Smooth muscle cell (in vitro differentiated cells): ENCODE data around the gene PDPN. TPM values are rescaled to one million over a fixed set of nuclear protein-coding genes. Genes with fewer than 3 reads are reported as not detected.

ENCODE experiments used
- DNase-seq: peaks from one replicate; lab custom pipeline; 2025; ENCODE audit not compliant: unreplicated experiment; lab: John Stamatoyannopoulos, UW
- H2AFZ ChIP-seq: fragments of 200-600 bp; sonication (generic); 2 replicates; pipeline ENCODE4 v1.6.0; 2016; ENCODE audit warnings: antibody characterized with exemption, low read depth, mild to moderate bottlenecking
- H3F3A ChIP-seq: fragments of 200-600 bp; sonication (generic); 2 replicates; pipeline ENCODE4 v1.6.0; 2017; ENCODE audit warnings: antibody characterized with exemption, low read depth
- H3K27ac ChIP-seq: fragments of 200-600 bp; sonication (generic); 2 replicates; pipeline ENCODE4 v1.5.1; 2016; ENCODE audit warnings: low read depth, mild to moderate bottlenecking
- H3K27me3 ChIP-seq: fragments of 200-600 bp; sonication (generic); 2 replicates; pipeline ENCODE4 v1.6.1; 2016; ENCODE audit warnings: low read depth, mild to moderate bottlenecking
- H3K36me3 ChIP-seq: fragments of 200-600 bp; sonication (generic); 2 replicates; pipeline ENCODE4 v1.5.1; 2016; ENCODE audit warnings: low read depth
- H3K4me1 ChIP-seq: fragments of 200-600 bp; sonication (generic); 2 replicates; pipeline ENCODE4 v1.5.1; 2016; ENCODE audit warnings: low read depth
- H3K4me2 ChIP-seq: fragments of 200-600 bp; sonication (generic); 2 replicates; pipeline ENCODE4 v1.6.0; 2016; ENCODE audit warnings: mild to moderate bottlenecking
- H3K4me3 ChIP-seq: fragments of 200-600 bp; sonication (generic); 2 replicates; pipeline ENCODE4 v1.5.1; 2016; ENCODE audit warnings: mild to moderate bottlenecking
- H3K79me2 ChIP-seq: fragments of 200-600 bp; sonication (generic); 2 replicates; pipeline ENCODE4 v1.6.0; 2016; ENCODE audit warnings: low read depth, mild to moderate bottlenecking
- H3K9ac ChIP-seq: fragments of 200-600 bp; sonication (generic); 2 replicates; pipeline ENCODE4 v1.6.0; 2016; ENCODE audit warnings: low read depth
- H3K9me3 ChIP-seq: fragments of 200-600 bp; sonication (generic); replicated peaks from 2 replicates; pipeline ENCODE4 v1.5.1; 2016; ENCODE audit warnings: low read depth
- H4K20me1 ChIP-seq: fragments of 200-600 bp; sonication (generic); 2 replicates; pipeline ENCODE4 v1.6.0; 2016; ENCODE audit warnings: low read depth
- CTCF ChIP-seq: fragments of 200-600 bp; sonication (generic); IDR thresholded peaks from 2 replicates; pipeline ENCODE4 v1.5.1; 2017; ENCODE audit warnings: borderline replicate concordance, mild to moderate bottlenecking, antibody characterized with exemption; ENCODE audit not compliant: insufficient read depth, poor library complexity, severe bottlenecking
- WGBS: methylation state at CpG from one replicate; pipeline ENCODE4 v1.1.7; 2016; ENCODE audit warnings: low lambda C conversion rate; 5-methylcytosine and 5-hydroxymethylcytosine counted together
- polyA plus RNA-seq: library from polyadenylated mRNA; unstranded; fragments of >200 nt; fragmentation: Nextera tagmentation; extraction: Ambion mirVana; gene quantifications from 2 replicates; pipeline ENCODE4 v1.2.1, GENCODE V29; 2016
- total RNA-seq: library from RNA; depleted of rRNA; stranded (reverse); fragments of >200 nt; gene quantifications from 2 replicates; pipeline ENCODE4 v1.2.3, GENCODE V29; 2014

Gene PDPN
- total and polyA plus RNA-seq, 2 experiments from 2014 or later: 414 to 459 TPM

DNA sequence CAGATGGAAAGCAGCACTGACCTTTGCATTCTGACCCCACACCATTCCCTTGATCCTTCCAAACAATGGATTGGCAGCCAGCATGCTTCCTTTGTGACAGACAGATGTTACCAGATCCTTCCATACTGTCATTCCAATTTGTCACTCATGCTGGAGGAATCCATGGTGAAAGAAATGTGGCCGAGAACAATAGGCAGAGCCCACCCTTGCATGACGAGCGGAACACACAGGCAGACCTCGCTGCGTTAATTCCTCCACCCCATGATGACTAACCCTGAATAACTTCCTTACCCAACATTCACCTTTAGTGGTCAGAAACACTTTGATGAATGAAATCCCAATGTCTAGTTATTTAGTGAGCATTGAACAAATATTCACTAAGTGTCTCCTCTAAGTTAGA is 45.1 kb downstream of the PDPN start:
- Histone ChIP-seq H2AFZ (no peak overlapping the region), H3K27ac (no peak overlapping the region), H3F3A (no peaks in the 10 kb centered on the region), H4K20me1 (no peaks in the 10 kb centered on the region), H3K4me3 (no peak overlapping the region), H3K4me1 (no peaks in the 10 kb centered on the region), H3K9ac (no peak overlapping the region), H3K36me3 (no peaks in the 10 kb centered on the region), H3K9me3 (no peaks in the 10 kb centered on the region), H3K79me2 (no peaks in the 10 kb centered on the region), H3K27me3 (no peaks in the 10 kb centered on the region), H3K4me2 (no peak overlapping the region)
- DNase-seq: no peak
- WGBS: 91% methylated on average over 5 of the region's 5 CpGs
- TF ChIP-seq CTCF: no peak

DNA sequence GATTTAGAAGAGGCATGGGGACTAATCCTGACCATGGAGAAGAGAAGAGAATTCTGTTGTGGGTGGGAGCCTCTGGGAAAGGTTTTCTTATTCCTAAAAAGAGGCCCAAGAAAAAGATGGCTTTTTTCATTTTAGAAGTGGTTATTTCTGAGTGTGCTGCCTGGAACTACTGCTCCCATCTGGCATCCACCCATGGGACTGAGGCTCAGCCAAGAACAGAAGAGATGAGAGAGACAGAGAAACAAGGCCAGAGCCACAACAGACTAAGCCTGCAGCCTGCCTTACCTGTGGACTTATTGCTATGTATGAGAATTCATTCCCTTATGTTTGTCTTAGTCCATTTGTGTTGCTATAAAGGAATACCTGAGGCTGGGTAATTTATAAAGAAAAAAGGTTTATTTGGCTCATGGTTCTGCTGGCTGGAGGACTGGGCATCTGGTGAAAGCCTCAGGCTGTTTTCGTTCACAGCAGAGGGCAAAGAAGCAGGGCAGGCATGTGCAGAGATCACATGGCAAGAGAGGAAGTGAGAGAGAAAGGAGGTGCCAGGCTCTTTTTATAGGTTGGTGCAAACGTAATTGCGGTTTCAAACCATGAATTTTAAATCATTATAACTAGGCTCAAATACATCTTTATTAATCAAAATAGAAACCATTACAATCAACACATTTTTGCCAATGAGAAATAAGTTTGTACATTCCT is 58.8 kb downstream of the PDPN start:
- no peaks in the 10 kb centered on the region for H3F3A ChIP-seq
- no peaks in the 10 kb centered on the region for H3K4me1 ChIP-seq
- peaks cover 3% of the 10 kb centered on the region for H3K9me3 ChIP-seq
- TF ChIP-seq CTCF: no peak
- H3K27me3 ChIP-seq: no peaks in the 10 kb centered on the region
- no peak overlapping the region for H2AFZ ChIP-seq
- WGBS: 85% methylated on average over 3 of the region's 3 CpGs
- no peak overlapping the region for H3K4me2 ChIP-seq
- H3K27ac ChIP-seq: no peak overlapping the region
- H4K20me1 ChIP-seq: no peaks in the 10 kb centered on the region
- DNase-seq: no peak
- no peaks in the 10 kb centered on the region for H3K79me2 ChIP-seq
- no peaks in the 10 kb centered on the region for H3K36me3 ChIP-seq
- no peak overlapping the region for H3K9ac ChIP-seq
- H3K4me3 ChIP-seq: no peak overlapping the region

DNA sequence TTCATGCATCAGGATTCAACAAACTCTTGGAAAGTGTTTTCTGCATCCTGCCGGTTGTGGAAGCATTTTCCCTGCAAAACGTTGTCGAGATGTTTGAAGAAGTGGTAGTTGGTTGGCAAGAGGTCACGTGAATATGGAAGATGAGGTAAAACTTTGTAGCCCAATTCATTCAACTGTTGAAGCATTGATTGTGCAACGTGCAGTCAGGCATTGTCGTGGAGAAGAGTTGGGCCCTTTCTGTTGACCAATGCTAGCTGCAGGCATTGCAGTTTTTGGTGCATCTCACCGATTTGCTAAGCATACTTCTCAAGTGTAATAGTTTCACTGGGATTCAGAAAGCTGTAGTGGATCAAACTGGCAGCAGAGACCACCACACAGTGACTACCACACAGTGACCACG is 59.4 kb downstream of the PDPN start:
- H3K9ac ChIP-seq: no peak overlapping the region
- no peak overlapping the region for H3K27ac ChIP-seq
- no peak overlapping the region for H3K4me3 ChIP-seq
- H3K79me2 ChIP-seq: no peaks in the 10 kb centered on the region
- H2AFZ ChIP-seq: no peak overlapping the region
- WGBS: 87% methylated on average over 8 of the region's 8 CpGs
- no peak for DNase-seq
- no peaks in the 10 kb centered on the region for H3K27me3 ChIP-seq
- TF ChIP-seq CTCF: no peak
- no peaks in the 10 kb centered on the region for H3K36me3 ChIP-seq
- H3K9me3 ChIP-seq: peaks cover 3% of the 10 kb centered on the region
- H3F3A ChIP-seq: no peaks in the 10 kb centered on the region
- no peaks in the 10 kb centered on the region for H3K4me1 ChIP-seq
- H3K4me2 ChIP-seq: no peak overlapping the region
- no peaks in the 10 kb centered on the region for H4K20me1 ChIP-seq

DNA sequence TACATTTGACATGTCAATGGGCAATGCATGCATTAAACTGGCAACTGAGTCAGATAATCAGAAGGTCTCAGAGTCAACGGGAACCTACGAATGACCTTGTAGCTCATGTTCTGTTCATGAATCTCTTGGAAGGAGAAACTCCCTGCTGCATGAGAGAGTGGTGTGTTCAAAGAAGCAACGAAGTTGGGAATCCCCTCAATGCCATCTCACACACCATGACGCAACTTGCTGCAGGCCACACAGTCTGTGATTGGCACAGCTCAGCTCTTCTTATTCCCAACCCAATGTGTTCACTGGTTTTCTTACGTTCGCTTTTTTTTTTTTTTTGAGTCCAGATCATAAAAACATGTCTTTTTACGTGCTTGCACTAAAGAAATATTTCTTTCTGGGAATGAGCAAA is 62.9 kb downstream of the PDPN start:
- Histone ChIP-seq H3K9ac (no peak overlapping the region), H3K4me1 (peaks cover 1% of the 10 kb centered on the region), H3K27ac (no peak overlapping the region), H3K27me3 (no peaks in the 10 kb centered on the region), H2AFZ (no peak overlapping the region), H3K4me3 (no peak overlapping the region), H4K20me1 (no peaks in the 10 kb centered on the region), H3K79me2 (no peaks in the 10 kb centered on the region), H3F3A (no peaks in the 10 kb centered on the region), H3K4me2 (no peak overlapping the region), H3K36me3 (no peaks in the 10 kb centered on the region), H3K9me3 (no peaks in the 10 kb centered on the region)
- no peak for TF ChIP-seq CTCF
- DNase-seq: no peak
- WGBS: 94% methylated on average over 7 of the region's 7 CpGs
